Activated B cell treated with CpG ODN at 0.5 μM for 24 hours (primary cell): ENCODE results near the gene INPP5A. TPM values are rescaled to one million over a fixed set of nuclear protein-coding genes. Genes with fewer than 3 reads are reported as not detected.

Experiments used
- ATAC-seq: fragments of 200-7000 bp; cut with Tn5 transposase; one replicate; pipeline ENCODE4 v1.10.0; 2021; ENCODE audit warnings: low read depth, mild to moderate bottlenecking, moderate library complexity
- CTCF ChIA-PET: fragments of 350-600 bp; sonication (Branson Sonifier 250); formaldehyde crosslinking; loops from one replicate; lab custom pipeline; 2021; ENCODE audit warnings: antibody characterized with exemption; lab: Charles Lee
- POLR2A ChIA-PET: fragments of 350-600 bp; sonication (Branson Sonifier 250); formaldehyde crosslinking; loops from one replicate; lab custom pipeline; 2021; ENCODE audit warnings: antibody characterized with exemption; lab: Charles Lee
- DNase-seq: peaks from one replicate; pipeline ENCODE4 v3.0.0; 2022
- H3K27ac Mint-ChIP-seq: one replicate; pipeline ENCODE4 v1.8.0; 2020; ENCODE audit warnings: mixed read lengths
- H3K27me3 Mint-ChIP-seq: one replicate; pipeline ENCODE4 v1.8.0; 2021; ENCODE audit warnings: mixed read lengths
- H3K36me3 Mint-ChIP-seq: one replicate; pipeline ENCODE4 v1.8.0; 2021; ENCODE audit warnings: low read depth, mixed read lengths
- H3K4me1 Mint-ChIP-seq: one replicate; pipeline ENCODE4 v1.8.0; 2021; ENCODE audit warnings: mixed read lengths
- H3K4me3 Mint-ChIP-seq: one replicate; pipeline ENCODE4 v1.8.0; 2020; ENCODE audit warnings: mild to moderate bottlenecking, mixed read lengths
- H3K9me3 Mint-ChIP-seq: one replicate; pipeline ENCODE4 v1.8.0; 2020; ENCODE audit warnings: mixed read lengths
- intact Hi-C: fragments of 100-400 bp; cut with micrococcal nuclease; formaldehyde crosslinking; loops from one replicate; pipeline ENCODE4 v1.15.1; 2024
- total RNA-seq: library from RNA; stranded (reverse); gene quantifications from 2 replicates; pipeline ENCODE4 v1.2.3, GENCODE V29; 2022
- TF ChIP-seq, protein P1 (sequence below): fragments of 200-600 bp; IDR thresholded peaks from one replicate; pipeline ENCODE4 v1.8.0; 2022; ENCODE audit warnings: antibody characterized with exemption, mild to moderate bottlenecking

The INPP5A gene
- total RNA-seq, 1 donor from 2014 or later, result 24.9 TPM

DNA sequence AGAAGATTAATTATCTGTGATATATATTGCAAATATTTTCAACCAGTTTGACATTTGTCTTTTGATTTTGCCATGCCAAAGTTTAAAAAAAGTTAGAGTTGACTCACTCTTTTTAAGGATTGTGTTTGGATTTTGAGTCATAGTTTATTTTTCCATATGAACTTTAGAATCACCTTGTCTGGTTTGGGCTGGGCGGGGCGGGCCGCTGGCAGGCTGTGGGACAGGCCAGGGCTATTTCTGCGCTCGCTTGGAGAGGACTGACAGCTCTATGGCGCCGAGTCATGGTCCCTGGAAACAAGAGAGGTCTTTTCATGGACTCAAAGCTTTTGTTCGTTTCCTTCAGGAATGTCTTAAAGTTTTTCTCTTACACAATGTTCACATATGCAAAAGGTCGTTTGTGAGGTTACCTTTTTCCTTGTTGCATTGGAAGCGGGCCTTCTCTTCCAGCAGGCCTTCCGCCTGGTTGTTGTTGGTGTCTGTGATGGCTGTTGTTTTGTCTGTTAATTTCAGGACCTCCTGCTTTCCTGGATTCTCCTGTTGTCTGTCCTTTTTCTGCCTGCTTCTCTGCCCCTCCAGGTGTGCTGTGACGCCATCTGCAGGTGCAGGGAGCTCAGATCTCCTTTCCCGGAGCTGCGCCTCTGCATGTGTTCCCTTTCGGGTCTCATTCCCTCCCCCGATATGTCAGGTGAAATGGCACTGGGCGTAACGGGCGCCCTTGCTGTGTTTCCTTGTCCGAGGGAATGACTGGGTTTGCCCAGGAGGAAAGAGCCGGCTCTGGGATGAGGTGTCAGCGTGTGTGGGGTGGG is 53.8 kb downstream of the INPP5A start:
- ATAC-seq (no peak), DNase-seq (no peak)
- POLR2A ChIA-PET, result interaction anchor here (1.0 kb wide), 1 partner anchor 20 kb away, joined by 4 read pairs; no protein-coding TSS in a partner anchor
- intact Hi-C loops, result loop anchor here (5.0 kb wide), 1 partner anchor 259 kb away; the partner anchor contains the start of gene LRRC27
- H3K27me3 Mint-ChIP-seq, result no peaks in the 10 kb centered on the region
- H3K4me3 Mint-ChIP-seq, result no peak overlapping the region
- CTCF ChIA-PET, result no interaction called here
- H3K36me3 Mint-ChIP-seq, result no peaks in the 10 kb centered on the region
- peaks cover 96% of the 10 kb centered on the region for H3K4me1 Mint-ChIP-seq
- no peaks in the 10 kb centered on the region for H3K9me3 Mint-ChIP-seq
- TF ChIP-seq, protein P1, sequence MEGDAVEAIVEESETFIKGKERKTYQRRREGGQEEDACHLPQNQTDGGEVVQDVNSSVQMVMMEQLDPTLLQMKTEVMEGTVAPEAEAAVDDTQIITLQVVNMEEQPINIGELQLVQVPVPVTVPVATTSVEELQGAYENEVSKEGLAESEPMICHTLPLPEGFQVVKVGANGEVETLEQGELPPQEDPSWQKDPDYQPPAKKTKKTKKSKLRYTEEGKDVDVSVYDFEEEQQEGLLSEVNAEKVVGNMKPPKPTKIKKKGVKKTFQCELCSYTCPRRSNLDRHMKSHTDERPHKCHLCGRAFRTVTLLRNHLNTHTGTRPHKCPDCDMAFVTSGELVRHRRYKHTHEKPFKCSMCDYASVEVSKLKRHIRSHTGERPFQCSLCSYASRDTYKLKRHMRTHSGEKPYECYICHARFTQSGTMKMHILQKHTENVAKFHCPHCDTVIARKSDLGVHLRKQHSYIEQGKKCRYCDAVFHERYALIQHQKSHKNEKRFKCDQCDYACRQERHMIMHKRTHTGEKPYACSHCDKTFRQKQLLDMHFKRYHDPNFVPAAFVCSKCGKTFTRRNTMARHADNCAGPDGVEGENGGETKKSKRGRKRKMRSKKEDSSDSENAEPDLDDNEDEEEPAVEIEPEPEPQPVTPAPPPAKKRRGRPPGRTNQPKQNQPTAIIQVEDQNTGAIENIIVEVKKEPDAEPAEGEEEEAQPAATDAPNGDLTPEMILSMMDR, result no peak
- H3K27ac Mint-ChIP-seq, result peak overlapping the region; percentile 67

DNA sequence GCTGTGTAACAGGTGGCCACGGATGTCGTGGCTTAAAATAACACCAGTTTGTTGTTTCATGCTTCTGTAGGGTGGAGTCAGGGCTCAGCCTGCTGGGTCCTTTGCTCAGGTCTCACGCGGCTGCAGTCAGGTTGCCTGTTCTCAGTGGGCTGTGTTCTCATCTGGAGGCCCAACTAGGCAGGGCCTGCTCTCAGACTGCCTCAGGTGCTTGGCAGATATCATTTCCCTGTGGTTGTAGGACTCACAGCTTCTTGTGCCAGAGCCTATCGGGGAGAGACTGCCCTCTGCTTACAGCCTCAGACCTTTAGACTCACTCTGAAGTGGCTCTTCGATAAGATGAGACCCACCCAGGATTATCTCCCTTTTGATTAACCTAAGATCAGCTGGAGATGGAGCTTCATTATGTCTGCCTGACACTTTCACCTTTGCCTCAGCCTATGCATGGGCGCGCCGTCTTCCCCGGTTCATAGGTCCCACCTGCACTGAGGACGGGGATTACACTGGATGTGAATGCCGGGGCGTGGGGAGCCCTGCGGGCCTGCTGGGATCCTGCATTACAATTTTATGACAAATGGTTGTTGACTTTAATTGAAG is 55.3 kb downstream of the INPP5A start:
- TF ChIP-seq, protein P1, result no peak
- no peaks in the 10 kb centered on the region for H3K27me3 Mint-ChIP-seq
- H3K27ac Mint-ChIP-seq, result peak overlapping the region; percentile 90
- no peaks in the 10 kb centered on the region for H3K36me3 Mint-ChIP-seq
- no peak for ATAC-seq
- no peak for DNase-seq
- H3K9me3 Mint-ChIP-seq, result no peaks in the 10 kb centered on the region
- POLR2A ChIA-PET, result interaction anchor here (1.4 to 2.6 kb wide), 4 partner anchors 17 to 41 kb away, joined by 6 to 35 read pairs (median 12); no protein-coding TSS in a partner anchor
- H3K4me1 Mint-ChIP-seq, result peaks cover 90% of the 10 kb centered on the region
- H3K4me3 Mint-ChIP-seq, result peak overlapping the region; percentile 70
- intact Hi-C loops, result loop anchor here (1.0 to 5.0 kb wide), 4 partner anchors 21 to 261 kb away; partner anchors contain the start of gene LRRC27
- CTCF ChIA-PET, result interaction anchor here (0.8 to 1.6 kb wide), 3 partner anchors 17 to 56 kb away, joined by 3 to 4 read pairs (median 3); no protein-coding TSS in a partner anchor

DNA sequence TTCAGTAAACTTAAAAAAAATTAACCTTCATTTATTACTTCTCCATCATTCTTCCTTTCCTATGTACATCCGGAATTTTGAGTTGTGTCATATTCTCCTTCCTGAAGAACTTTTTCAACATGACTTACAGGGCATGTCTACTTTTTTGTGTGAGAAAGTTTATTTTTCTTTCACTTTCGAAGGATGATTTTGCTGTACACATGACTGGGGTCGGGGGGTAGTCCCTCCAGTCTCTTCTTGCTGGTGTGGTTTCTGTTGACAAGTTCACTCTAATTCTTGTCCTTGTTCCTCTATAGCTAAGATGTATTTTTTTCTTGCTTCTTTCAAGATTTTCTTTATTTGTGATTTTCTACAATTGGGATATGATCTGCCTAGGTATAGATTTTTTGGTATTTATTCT is 55.8 kb downstream of the INPP5A start:
- POLR2A ChIA-PET, result interaction anchor here (0.9 to 2.6 kb wide), 7 partner anchors 13 to 78 kb away, joined by 3 to 35 read pairs (median 6); no protein-coding TSS in a partner anchor
- intact Hi-C loops, result loop anchor here (1.0 to 5.0 kb wide), 4 partner anchors 21 to 261 kb away; partner anchors contain the start of gene LRRC27
- CTCF ChIA-PET, result interaction anchor here (0.8 to 1.6 kb wide), 4 partner anchors 18 to 57 kb away, joined by 3 to 4 read pairs (median 3); no protein-coding TSS in a partner anchor
- no peaks in the 10 kb centered on the region for H3K9me3 Mint-ChIP-seq
- H3K4me3 Mint-ChIP-seq, result peak overlapping the region; percentile 70
- DNase-seq (no peak), ATAC-seq (peak; percentile 66)
- TF ChIP-seq, protein P1, result no peak
- no peaks in the 10 kb centered on the region for H3K27me3 Mint-ChIP-seq
- H3K4me1 Mint-ChIP-seq, result peaks cover 87% of the 10 kb centered on the region
- H3K36me3 Mint-ChIP-seq, result peaks cover under 1% of the 10 kb centered on the region
- H3K27ac Mint-ChIP-seq, result peak overlapping the region; percentile 90

DNA sequence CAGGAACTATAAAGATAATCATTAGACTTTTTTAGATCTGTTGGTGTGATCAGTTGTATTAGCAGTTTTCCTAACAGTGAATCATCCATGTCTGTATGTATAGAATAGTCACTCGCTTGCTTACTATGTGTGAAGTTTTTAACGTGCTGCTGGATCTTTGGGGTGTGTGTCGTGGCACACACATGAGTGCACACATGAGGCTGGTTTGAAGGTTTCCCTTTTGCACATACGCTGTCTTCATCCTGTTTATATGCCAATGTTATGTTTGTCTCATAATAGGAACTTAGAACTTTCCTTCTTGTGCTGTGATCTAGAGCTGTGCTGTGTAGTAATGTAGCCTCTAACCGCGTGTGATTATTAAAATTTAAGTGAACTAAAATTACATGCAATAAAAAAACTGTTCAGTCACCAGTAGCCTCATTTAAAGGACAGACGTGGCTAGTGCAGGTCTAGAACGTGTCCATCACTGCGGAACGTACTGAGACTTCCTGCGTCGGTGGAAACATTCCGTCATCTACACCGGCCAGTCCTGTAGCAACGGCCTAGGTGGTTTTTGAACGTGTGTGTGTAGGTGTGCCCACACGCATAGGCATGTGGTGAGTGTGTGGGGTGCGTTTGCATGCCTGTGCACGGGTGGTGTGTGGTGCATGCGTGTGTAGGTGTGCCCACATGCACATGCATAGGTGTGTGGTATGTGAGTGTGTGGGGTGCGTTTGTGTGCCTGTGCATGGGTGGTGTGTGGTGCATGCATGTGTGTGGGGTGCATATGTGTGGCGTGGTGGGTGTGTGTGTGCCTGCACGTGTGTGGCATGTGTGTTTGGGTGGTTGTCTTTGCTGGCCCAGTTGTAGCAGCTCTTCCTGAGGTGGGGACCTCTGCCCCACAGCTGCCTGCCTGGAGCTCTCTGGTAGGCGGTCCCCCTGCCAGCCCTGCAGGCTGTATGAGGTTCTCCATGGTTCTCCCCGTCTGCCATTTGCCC is 56.6 kb downstream of the INPP5A start:
- peak overlapping the region; percentile 70 for H3K4me3 Mint-ChIP-seq
- no peaks in the 10 kb centered on the region for H3K9me3 Mint-ChIP-seq
- intact Hi-C loops, result loop anchor here (1.0 to 5.0 kb wide), 7 partner anchors 22 to 262 kb away; partner anchors contain the start of genes INPP5A and LRRC27
- peak overlapping the region; percentile 90 for H3K27ac Mint-ChIP-seq
- no peaks in the 10 kb centered on the region for H3K27me3 Mint-ChIP-seq
- POLR2A ChIA-PET, result interaction anchor here (0.9 to 2.6 kb wide), 8 partner anchors 12 to 79 kb away, joined by 3 to 35 read pairs (median 5); no protein-coding TSS in a partner anchor
- DNase-seq, result no peak
- H3K4me1 Mint-ChIP-seq, result peaks cover 86% of the 10 kb centered on the region
- TF ChIP-seq, protein P1, result no peak
- peak; percentile 74 for ATAC-seq
- peaks cover 4% of the 10 kb centered on the region for H3K36me3 Mint-ChIP-seq
- CTCF ChIA-PET, result interaction anchor here (0.8 to 1.6 kb wide), 4 partner anchors 19 to 55 kb away, joined by 3 read pairs; no protein-coding TSS in a partner anchor
